ENCODE results near the gene ALX4. TPM values are rescaled to one million over a fixed set of nuclear protein-coding genes. Genes with fewer than 3 reads are reported as not detected.

Gene ALX4
- total and polyA plus RNA-seq, 2 donors (not counting 1 experiment from before 2014, with no cell fraction given): not detected

GRCh38 chr11:44351006-44351660 lies 41.2 kb upstream of the ALX4 start:
- DNase-seq (ENCODE audit: low read depth in 2 of 2): no peak
- no peaks in the 10 kb centered on the region for H3K79me2 ChIP-seq (ENCODE audit: control insufficient read depth, insufficient read depth, low read length)
- H3K9me3 ChIP-seq (ENCODE audit: control insufficient read depth, insufficient read depth, low read depth, low read length): no peaks in the 10 kb centered on the region
- no peaks in the 10 kb centered on the region for H3K36me3 ChIP-seq (ENCODE audit: control insufficient read depth, insufficient read depth, low read length)
- no peak overlapping the region for H3K4me2 ChIP-seq (ENCODE audit: extremely low read depth, insufficient read depth, low read length)
- no peak overlapping the region for H3K9ac ChIP-seq (ENCODE audit: insufficient read depth, low read length)
- H3K4me3 ChIP-seq (replicated peaks in 1 of 4; ENCODE audit: control extremely low read depth in 1 of 4, insufficient read depth in 1 of 4, low read depth in 3 of 4, low read length in 4 of 4): no peak overlapping the region
- no peak overlapping the region for H2AFZ ChIP-seq (ENCODE audit: low read length)
- H3K27me3 ChIP-seq (ENCODE audit: control insufficient read depth, insufficient read depth, low read length): no peaks in the 10 kb centered on the region
- no peak overlapping the region for H3K27ac ChIP-seq (ENCODE audit: insufficient read depth, low read length)
- TF ChIP-seq EZH2 (IDR thresholded peaks at IDR 0.05; ENCODE audit: low read length, missing control alignments) (no peak), CTCF (conservative IDR thresholded peaks at IDR 0.05 in 1 of 2, IDR thresholded peaks at IDR 0.05 in 1 of 2; ENCODE audit: low read depth in 1 of 2, low read length in 2 of 2) (no peak)
- H3K4me1 ChIP-seq (ENCODE audit: control insufficient read depth, extremely low read depth, insufficient read depth, low read length): no peaks in the 10 kb centered on the region
- H4K20me1 ChIP-seq (ENCODE audit: control insufficient read depth, extremely low read depth, insufficient read depth, low read length): no peaks in the 10 kb centered on the region

- Histone ChIP-seq H3K27ac (ENCODE audit: insufficient read depth, low read length) (no peak overlapping the region), H3K4me2 (ENCODE audit: extremely low read depth, insufficient read depth, low read length) (no peak overlapping the region), H2AFZ (ENCODE audit: low read length) (no peak overlapping the region), H3K4me1 (ENCODE audit: control insufficient read depth, extremely low read depth, insufficient read depth, low read length) (no peaks in the 10 kb centered on the region), H3K79me2 (ENCODE audit: control insufficient read depth, insufficient read depth, low read length) (no peaks in the 10 kb centered on the region), H3K36me3 (ENCODE audit: control insufficient read depth, insufficient read depth, low read length) (no peaks in the 10 kb centered on the region), H3K27me3 (ENCODE audit: control insufficient read depth, insufficient read depth, low read length) (peaks cover 4% of the 10 kb centered on the region), H3K9ac (ENCODE audit: insufficient read depth, low read length) (no peak overlapping the region), H3K4me3 (replicated peaks in 1 of 4; ENCODE audit: control extremely low read depth in 1 of 4, insufficient read depth in 1 of 4, low read depth in 3 of 4, low read length in 4 of 4) (no peak overlapping the region), H4K20me1 (ENCODE audit: control insufficient read depth, extremely low read depth, insufficient read depth, low read length) (no peaks in the 10 kb centered on the region), H3K9me3 (ENCODE audit: control insufficient read depth, insufficient read depth, low read depth, low read length) (no peaks in the 10 kb centered on the region)
- no peak for TF ChIP-seq EZH2 (IDR thresholded peaks at IDR 0.05; ENCODE audit: low read length, missing control alignments)
- no peak for TF ChIP-seq CTCF (conservative IDR thresholded peaks at IDR 0.05 in 1 of 2, IDR thresholded peaks at IDR 0.05 in 1 of 2; ENCODE audit: low read depth in 1 of 2, low read length in 2 of 2)
- no peak for DNase-seq (ENCODE audit: low read depth in 2 of 2)
Observed at GRCh38 chr11:44349328-44349727, 39.4 kb upstream of the ALX4 start.

GRCh38 chr11:44348721-44349120 lies 38.8 kb upstream of the ALX4 start:
- H3K4me2 ChIP-seq (ENCODE audit: extremely low read depth, insufficient read depth, low read length): no peak overlapping the region
- no peaks in the 10 kb centered on the region for H3K79me2 ChIP-seq (ENCODE audit: control insufficient read depth, insufficient read depth, low read length)
- no peak overlapping the region for H3K27ac ChIP-seq (ENCODE audit: insufficient read depth, low read length)
- H4K20me1 ChIP-seq (ENCODE audit: control insufficient read depth, extremely low read depth, insufficient read depth, low read length): no peaks in the 10 kb centered on the region
- H2AFZ ChIP-seq (ENCODE audit: low read length): no peak overlapping the region
- no peak for DNase-seq (ENCODE audit: low read depth in 2 of 2)
- H3K9me3 ChIP-seq (ENCODE audit: control insufficient read depth, insufficient read depth, low read depth, low read length): no peaks in the 10 kb centered on the region
- H3K27me3 ChIP-seq (ENCODE audit: control insufficient read depth, insufficient read depth, low read length): peaks cover 4% of the 10 kb centered on the region
- no peaks in the 10 kb centered on the region for H3K36me3 ChIP-seq (ENCODE audit: control insufficient read depth, insufficient read depth, low read length)
- TF ChIP-seq EZH2 (IDR thresholded peaks at IDR 0.05; ENCODE audit: low read length, missing control alignments): no peak
- TF ChIP-seq CTCF (conservative IDR thresholded peaks at IDR 0.05 in 1 of 2, IDR thresholded peaks at IDR 0.05 in 1 of 2; ENCODE audit: low read depth in 1 of 2, low read length in 2 of 2): no peak
- H3K4me3 ChIP-seq (replicated peaks in 1 of 4; ENCODE audit: control extremely low read depth in 1 of 4, insufficient read depth in 1 of 4, low read depth in 3 of 4, low read length in 4 of 4): no peak overlapping the region
- H3K4me1 ChIP-seq (ENCODE audit: control insufficient read depth, extremely low read depth, insufficient read depth, low read length): no peaks in the 10 kb centered on the region
- H3K9ac ChIP-seq (ENCODE audit: insufficient read depth, low read length): no peak overlapping the region
